Measurements from ENCODE around the gene PPHLN1. TPM values are rescaled to one million over a fixed set of nuclear protein-coding genes. Genes with fewer than 3 reads are reported as not detected.
"Not testable (repeated sequence)": the region's sequence is repeated elsewhere in the genome, so short reads cannot be mapped to it uniquely, and the experiment has no call there.

The PPHLN1 gene
- polyA plus RNA-seq, 3 donors = 66.6 to 76.5 (median 70.5) TPM

GRCh38 chr12:42349119-42350020 is 23.4 kb downstream of the PPHLN1 start:
- not testable (repeated sequence) for DNase-seq (ENCODE audit: extremely low read depth in 1 of 11, low read depth in 9 of 11, low spot score in 4 of 11)

- DNase-seq (ENCODE audit: extremely low read depth in 1 of 11, low read depth in 9 of 11, low spot score in 4 of 11) = not testable (repeated sequence)
Observed at GRCh38 chr12:42350021-42350407, 24.0 kb downstream of the PPHLN1 start.

DNA sequence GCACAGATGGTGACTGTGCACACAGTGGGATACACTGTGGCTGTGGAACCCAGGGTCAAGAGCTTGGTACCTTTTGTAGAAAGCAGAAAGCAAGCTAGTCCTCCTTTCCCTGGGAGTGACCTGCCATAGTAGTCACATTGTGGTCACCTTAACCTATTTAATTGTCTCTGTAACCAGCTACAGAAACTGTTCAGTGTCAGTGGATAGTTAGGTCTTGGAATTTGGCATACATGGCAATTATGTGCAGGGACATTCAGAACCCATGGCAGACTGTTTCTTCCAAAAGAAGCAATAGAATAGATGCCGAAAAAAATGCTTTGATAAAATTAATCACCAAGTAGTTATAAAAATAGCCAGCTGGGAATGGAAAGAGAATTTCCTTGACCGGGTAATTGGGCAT is 30.4 kb downstream of the PPHLN1 start:
- no peak for DNase-seq (ENCODE audit: extremely low read depth in 1 of 11, low read depth in 9 of 11, low spot score in 4 of 11)

GRCh38 chr12:42360747-42361403 is 34.9 kb downstream of the PPHLN1 start:
- DNase-seq (ENCODE audit: extremely low read depth in 1 of 11, low read depth in 9 of 11, low spot score in 4 of 11) = no peak

GRCh38 chr12:42361909-42362646 is 36.1 kb downstream of the PPHLN1 start:
- no peak for DNase-seq (ENCODE audit: extremely low read depth in 1 of 11, low read depth in 9 of 11, low spot score in 4 of 11)

GRCh38 chr12:42362647-42363260 is 36.8 kb downstream of the PPHLN1 start:
- no peak for DNase-seq (ENCODE audit: extremely low read depth in 1 of 11, low read depth in 9 of 11, low spot score in 4 of 11)

DNA sequence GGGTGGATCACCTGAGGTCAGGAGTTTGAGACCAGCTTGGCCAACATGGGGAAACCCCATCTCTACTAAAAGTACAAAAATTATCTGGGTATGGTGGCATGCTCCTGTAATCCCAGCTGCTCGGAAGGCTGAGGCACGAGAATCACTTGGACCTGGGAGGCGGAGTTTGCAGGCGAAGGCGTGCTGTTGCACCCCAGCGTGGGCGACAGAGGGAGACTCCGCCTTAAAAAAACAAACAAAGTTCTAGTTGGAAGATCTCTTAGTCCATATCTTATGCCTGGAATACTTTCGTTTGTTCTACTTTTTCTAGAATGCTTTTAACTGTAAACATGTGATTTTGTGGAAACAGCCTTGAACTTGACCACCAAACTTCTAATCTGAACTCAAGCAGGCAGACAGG is 38.7 kb downstream of the PPHLN1 start:
- no peak for DNase-seq (ENCODE audit: extremely low read depth in 1 of 11, low read depth in 9 of 11, low spot score in 4 of 11)

DNA sequence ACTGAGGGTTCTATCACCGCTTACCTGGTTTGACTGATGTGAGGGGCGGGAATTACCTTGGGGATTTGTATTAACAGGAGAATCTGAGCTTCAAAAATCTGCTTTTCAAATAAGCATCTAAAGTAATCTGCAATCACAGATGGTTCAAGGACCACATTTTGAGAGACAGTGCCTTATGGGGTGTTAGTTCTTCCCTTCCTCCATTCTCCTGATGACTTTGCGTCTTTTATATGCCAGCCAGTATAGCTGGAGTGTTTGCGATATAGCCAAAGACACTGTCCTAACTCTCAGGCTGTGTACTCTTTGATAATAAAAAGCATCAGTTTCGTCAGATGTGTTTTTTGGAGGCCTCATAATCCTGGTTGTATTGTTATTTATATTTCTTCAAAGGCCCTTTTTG is 39.5 kb downstream of the PPHLN1 start:
- DNase-seq (ENCODE audit: extremely low read depth in 1 of 11, low read depth in 9 of 11, low spot score in 4 of 11) = no peak

DNA sequence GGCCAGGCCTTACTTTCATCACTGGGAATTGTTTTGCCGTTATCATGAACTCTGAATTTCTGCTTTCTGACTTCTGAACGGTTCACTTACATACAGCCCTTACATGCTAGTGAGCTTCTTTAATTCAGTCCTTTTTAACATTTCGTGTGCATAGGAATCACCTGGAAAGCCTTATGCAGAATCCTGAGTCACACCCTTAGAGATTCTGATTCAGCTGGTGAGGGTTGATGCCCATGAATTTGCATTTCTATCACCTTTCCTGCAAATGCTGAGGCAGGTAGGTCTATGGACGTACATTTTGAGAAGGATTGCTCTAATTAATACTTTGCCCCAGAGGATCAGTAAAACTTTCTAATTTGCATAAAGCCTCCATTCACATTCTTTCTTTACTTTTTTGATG is 44.0 kb downstream of the PPHLN1 start:
- DNase-seq (ENCODE audit: extremely low read depth in 1 of 11, low read depth in 9 of 11, low spot score in 4 of 11) = no peak

- DNase-seq (ENCODE audit: extremely low read depth in 1 of 11, low read depth in 9 of 11, low spot score in 4 of 11) = peak in 9 of 11 donors; percentile 8 to 39 (median 19)
Observed at GRCh38 chr12:42372154-42372791, 46.3 kb downstream of the PPHLN1 start.

GRCh38 chr12:42373669-42374068 is 47.7 kb downstream of the PPHLN1 start:
- no peak for DNase-seq (ENCODE audit: extremely low read depth in 1 of 11, low read depth in 9 of 11, low spot score in 4 of 11)

DNA sequence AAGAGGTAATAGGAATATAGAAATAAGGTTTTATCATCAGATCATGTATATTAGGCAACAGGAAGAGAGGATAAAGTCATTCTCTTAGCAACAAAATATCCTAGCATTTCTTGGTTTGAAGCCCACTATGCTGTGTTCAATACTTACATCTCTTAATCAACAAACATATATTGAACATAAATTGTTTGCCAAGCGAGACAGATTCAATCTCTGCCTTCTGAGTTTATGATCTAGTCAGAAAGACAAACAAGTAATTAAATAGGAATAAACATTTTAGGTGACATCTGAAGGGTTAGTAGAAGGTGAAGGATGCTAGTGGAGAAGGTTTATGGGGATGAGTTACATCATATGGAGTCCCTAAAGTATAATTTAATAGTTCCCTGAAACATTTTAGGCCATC is 54.8 kb downstream of the PPHLN1 start:
- no peak for DNase-seq (ENCODE audit: extremely low read depth in 1 of 11, low read depth in 9 of 11, low spot score in 4 of 11)

DNA sequence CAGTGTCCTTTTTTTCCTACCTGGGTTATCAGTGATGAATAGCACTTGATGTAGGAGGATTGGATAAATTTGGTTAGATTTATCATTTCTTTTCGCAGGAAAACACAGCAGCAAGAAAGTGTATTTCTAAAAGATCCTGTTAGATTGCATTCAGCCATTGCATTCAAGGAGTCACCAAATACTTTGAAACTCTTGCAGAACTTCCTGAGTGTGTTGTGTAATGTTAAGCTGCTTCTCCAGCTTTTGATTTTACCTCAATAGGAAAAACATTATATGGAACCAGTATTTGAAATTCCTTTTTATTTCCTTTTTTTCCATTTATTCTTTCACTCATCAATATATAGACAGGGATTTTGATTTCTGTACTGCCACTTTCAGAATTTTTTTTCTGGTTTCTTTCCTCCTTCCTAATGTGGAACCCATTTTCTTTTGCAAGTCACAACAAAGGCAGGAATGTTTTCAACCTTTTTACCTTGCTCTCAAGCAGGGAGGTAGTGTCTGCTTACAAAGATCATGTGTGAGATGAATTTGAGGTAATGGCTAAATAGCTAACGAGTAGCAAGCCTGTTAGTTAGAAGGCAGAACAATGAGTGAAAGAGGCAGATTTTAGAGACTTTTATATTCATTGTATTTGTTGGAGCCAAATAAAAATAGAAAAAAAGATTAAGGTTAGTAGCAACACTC is 56.2 kb downstream of the PPHLN1 start:
- DNase-seq (ENCODE audit: extremely low read depth in 1 of 11, low read depth in 9 of 11, low spot score in 4 of 11) = no peak

DNA sequence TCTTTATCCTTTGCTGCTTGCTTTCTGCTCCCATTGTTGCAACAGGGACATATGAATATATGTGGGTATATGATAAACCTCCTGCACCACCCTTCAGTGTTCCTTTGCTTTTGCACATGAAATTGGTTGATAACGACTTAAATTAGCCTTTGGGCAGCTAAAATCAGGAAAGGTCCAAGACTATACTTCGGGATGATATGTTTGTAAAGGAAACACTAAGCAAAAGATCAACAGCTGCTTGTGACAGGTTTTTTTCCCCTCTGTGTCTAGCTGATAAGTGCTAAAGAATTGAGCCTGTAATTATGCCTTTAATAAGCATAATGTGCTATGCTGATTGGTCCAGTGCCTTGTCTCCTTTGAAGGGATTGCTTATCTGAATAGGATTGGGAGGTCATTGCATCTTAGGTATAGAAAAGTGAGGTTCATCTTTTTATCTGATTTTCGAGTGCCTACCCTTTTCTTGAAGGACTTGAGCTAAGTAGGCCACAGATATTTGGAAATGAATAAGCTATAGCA is 59.4 kb downstream of the PPHLN1 start:
- DNase-seq (ENCODE audit: extremely low read depth in 1 of 11, low read depth in 9 of 11, low spot score in 4 of 11) = no peak

- no peak for DNase-seq (ENCODE audit: extremely low read depth in 1 of 11, low read depth in 9 of 11, low spot score in 4 of 11)
Observed at GRCh38 chr12:42386308-42386707, 60.3 kb downstream of the PPHLN1 start.

- DNase-seq (ENCODE audit: extremely low read depth in 1 of 11, low read depth in 9 of 11, low spot score in 4 of 11) = peak in 4 of 11 donors; percentile 12 to 28 (median 18)
Observed at GRCh38 chr12:42388086-42388485, 62.1 kb downstream of the PPHLN1 start.

- DNase-seq (ENCODE audit: extremely low read depth in 1 of 11, low read depth in 9 of 11, low spot score in 4 of 11) = no peak
Observed at GRCh38 chr12:42394429-42394828, 68.5 kb downstream of the PPHLN1 start.
